Measurements from ENCODE around the gene SCD.

DNA sequence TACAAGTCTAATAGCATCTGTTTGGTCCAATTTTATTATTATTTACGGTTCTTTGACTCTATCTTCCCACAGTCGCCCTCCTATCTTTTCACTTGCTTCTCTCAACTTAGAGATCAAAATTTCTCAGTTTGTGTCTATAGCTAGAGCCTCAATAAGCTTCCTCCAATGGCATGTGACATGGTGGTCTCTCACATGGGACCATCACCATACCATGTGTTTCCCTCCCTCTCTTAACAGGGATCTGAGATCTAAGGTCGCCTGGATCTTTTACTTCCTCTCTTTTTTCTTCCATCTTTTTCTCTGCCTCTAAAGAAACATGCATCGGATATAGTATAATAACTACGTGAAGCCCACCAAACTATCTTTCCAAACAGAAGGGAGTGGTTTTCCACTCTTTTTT lies 18.8 kb upstream of the SCD start:
- TF ChIP-seq CTCF (IDR thresholded peaks at IDR 0.05; ENCODE audit: low read depth, low read length, missing input control) (no peak), GABPA (IDR thresholded peaks at IDR 0.05 in 1 of 2, conservative IDR thresholded peaks at IDR 0.05 in 1 of 2) (no peak), TAF1 (conservative IDR thresholded peaks at IDR 0.05) (no peak)
- TF ChIP-seq, protein P1, sequence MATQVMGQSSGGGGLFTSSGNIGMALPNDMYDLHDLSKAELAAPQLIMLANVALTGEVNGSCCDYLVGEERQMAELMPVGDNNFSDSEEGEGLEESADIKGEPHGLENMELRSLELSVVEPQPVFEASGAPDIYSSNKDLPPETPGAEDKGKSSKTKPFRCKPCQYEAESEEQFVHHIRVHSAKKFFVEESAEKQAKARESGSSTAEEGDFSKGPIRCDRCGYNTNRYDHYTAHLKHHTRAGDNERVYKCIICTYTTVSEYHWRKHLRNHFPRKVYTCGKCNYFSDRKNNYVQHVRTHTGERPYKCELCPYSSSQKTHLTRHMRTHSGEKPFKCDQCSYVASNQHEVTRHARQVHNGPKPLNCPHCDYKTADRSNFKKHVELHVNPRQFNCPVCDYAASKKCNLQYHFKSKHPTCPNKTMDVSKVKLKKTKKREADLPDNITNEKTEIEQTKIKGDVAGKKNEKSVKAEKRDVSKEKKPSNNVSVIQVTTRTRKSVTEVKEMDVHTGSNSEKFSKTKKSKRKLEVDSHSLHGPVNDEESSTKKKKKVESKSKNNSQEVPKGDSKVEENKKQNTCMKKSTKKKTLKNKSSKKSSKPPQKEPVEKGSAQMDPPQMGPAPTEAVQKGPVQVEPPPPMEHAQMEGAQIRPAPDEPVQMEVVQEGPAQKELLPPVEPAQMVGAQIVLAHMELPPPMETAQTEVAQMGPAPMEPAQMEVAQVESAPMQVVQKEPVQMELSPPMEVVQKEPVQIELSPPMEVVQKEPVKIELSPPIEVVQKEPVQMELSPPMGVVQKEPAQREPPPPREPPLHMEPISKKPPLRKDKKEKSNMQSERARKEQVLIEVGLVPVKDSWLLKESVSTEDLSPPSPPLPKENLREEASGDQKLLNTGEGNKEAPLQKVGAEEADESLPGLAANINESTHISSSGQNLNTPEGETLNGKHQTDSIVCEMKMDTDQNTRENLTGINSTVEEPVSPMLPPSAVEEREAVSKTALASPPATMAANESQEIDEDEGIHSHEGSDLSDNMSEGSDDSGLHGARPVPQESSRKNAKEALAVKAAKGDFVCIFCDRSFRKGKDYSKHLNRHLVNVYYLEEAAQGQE (IDR thresholded peaks at IDR 0.05) = no peak
